Measurements from ENCODE around the gene ALDH1A1. TPM values are rescaled to one million over a fixed set of nuclear protein-coding genes. Genes with fewer than 3 reads are reported as not detected.
A peak's percentile ranks its signal among the peaks of the same experiment; 100 is the strongest.

ALDH1A1 gene
- total RNA-seq (ENCODE audit: low replicate concordance), result not detected in 2 replicates

DNA sequence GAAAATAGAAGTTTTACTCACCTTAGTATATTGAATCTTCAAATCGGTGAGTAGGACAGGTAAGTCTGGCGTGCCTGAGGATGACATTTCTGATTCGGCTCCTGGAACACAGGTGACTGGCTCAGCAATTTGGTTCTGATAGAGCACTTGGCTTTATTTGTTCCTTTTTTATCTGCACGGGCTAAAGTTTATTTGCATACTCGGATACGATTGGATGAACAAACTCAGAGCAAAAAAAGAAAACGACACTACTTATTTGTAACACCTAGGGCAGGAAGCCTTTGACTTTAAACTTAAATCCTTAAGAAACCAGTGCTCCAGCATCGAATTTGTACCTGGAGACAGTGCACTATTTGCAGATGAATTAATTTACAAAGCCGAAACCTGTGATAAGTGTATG lies at the start of gene ALDH1A1:
Gene ALDH1A1 (minus strand): TSS at position 140 of the 400 bp plus-strand sequence. CDS start 53 bp downstream, at position 87.
- no peaks in the 10 kb centered on the region for H3K79me2 ChIP-seq (ENCODE audit: low read depth)
- no peaks in the 10 kb centered on the region for H3K4me1 ChIP-seq
- H3K4me2 ChIP-seq, result no peak within 1 kb of the TSS
- Mint-ChIP-seq H3K9me3 (no peaks in the 10 kb centered on the region), H3K4me3 (no peak within 1 kb of the TSS), H3K27ac (no peak within 1 kb of the TSS), H3K27me3 (ENCODE audit: insufficient read depth, low read depth) (no peaks in the 10 kb centered on the region), H3K36me3 (no peaks in the 10 kb centered on the region), H3K4me1 (peaks cover 5% of the 10 kb centered on the region)
- H2AFZ ChIP-seq (replicated peaks), result peak within 1 kb of the TSS; percentile 7
- TF ChIP-seq EZH2 (IDR thresholded peaks at IDR 0.05) (no peak), EZH2phosphoT487 (IDR thresholded peaks at IDR 0.05) (no peak)
- TF ChIP-seq, protein P1, sequence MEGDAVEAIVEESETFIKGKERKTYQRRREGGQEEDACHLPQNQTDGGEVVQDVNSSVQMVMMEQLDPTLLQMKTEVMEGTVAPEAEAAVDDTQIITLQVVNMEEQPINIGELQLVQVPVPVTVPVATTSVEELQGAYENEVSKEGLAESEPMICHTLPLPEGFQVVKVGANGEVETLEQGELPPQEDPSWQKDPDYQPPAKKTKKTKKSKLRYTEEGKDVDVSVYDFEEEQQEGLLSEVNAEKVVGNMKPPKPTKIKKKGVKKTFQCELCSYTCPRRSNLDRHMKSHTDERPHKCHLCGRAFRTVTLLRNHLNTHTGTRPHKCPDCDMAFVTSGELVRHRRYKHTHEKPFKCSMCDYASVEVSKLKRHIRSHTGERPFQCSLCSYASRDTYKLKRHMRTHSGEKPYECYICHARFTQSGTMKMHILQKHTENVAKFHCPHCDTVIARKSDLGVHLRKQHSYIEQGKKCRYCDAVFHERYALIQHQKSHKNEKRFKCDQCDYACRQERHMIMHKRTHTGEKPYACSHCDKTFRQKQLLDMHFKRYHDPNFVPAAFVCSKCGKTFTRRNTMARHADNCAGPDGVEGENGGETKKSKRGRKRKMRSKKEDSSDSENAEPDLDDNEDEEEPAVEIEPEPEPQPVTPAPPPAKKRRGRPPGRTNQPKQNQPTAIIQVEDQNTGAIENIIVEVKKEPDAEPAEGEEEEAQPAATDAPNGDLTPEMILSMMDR (IDR thresholded peaks at IDR 0.05), result no peak
- no peaks in the 10 kb centered on the region for H3F3A ChIP-seq (ENCODE audit: low read depth)
- H3K27ac ChIP-seq, result no peak within 1 kb of the TSS
- DNase-seq (ENCODE audit: low spot score), result no peak
- no peaks in the 10 kb centered on the region for H4K20me1 ChIP-seq (ENCODE audit: low read depth)
- H3K36me3 ChIP-seq, result no peaks in the 10 kb centered on the region
- no peaks in the 10 kb centered on the region for H3K27me3 ChIP-seq
- H3K9me3 ChIP-seq (ENCODE audit: low read depth), result no peaks in the 10 kb centered on the region
- no peak within 1 kb of the TSS for H3K4me3 ChIP-seq
- H3K9ac ChIP-seq, result no peak within 1 kb of the TSS

- Histone ChIP-seq H3K4me2 (no peak overlapping the region), H3K4me3 (no peak overlapping the region), H3K27me3 (no peaks in the 10 kb centered on the region), H3K9ac (no peak overlapping the region), H2AFZ (replicated peaks) (no peak overlapping the region), H3K36me3 (no peaks in the 10 kb centered on the region), H4K20me1 (ENCODE audit: low read depth) (no peaks in the 10 kb centered on the region), H3K79me2 (ENCODE audit: low read depth) (no peaks in the 10 kb centered on the region), H3K27ac (no peak overlapping the region), H3K9me3 (ENCODE audit: low read depth) (no peaks in the 10 kb centered on the region), H3F3A (ENCODE audit: low read depth) (no peaks in the 10 kb centered on the region), H3K4me1 (no peaks in the 10 kb centered on the region)
- Mint-ChIP-seq H3K4me1 (no peaks in the 10 kb centered on the region), H3K27me3 (ENCODE audit: insufficient read depth, low read depth) (peaks cover 4% of the 10 kb centered on the region), H3K9me3 (no peaks in the 10 kb centered on the region), H3K36me3 (no peaks in the 10 kb centered on the region), H3K27ac (no peak overlapping the region), H3K4me3 (no peak overlapping the region)
- TF ChIP-seq EZH2phosphoT487 (IDR thresholded peaks at IDR 0.05) (no peak), EZH2 (IDR thresholded peaks at IDR 0.05) (no peak)
- TF ChIP-seq, protein P1 (IDR thresholded peaks at IDR 0.05), result no peak
- DNase-seq (ENCODE audit: low spot score), result no peak
Observed at GRCh38 chr9:73001860-73002259, 49.0 kb upstream of the ALDH1A1 start.

GRCh38 chr9:72998363-72998762 lies 45.5 kb upstream of the ALDH1A1 start:
- Histone ChIP-seq H3K79me2 (ENCODE audit: low read depth) (no peaks in the 10 kb centered on the region), H2AFZ (replicated peaks) (no peak overlapping the region), H3K9ac (no peak overlapping the region), H3K4me3 (no peak overlapping the region), H4K20me1 (ENCODE audit: low read depth) (no peaks in the 10 kb centered on the region), H3K9me3 (ENCODE audit: low read depth) (no peaks in the 10 kb centered on the region), H3K27ac (no peak overlapping the region), H3K4me2 (no peak overlapping the region), H3K27me3 (no peaks in the 10 kb centered on the region), H3K36me3 (no peaks in the 10 kb centered on the region), H3F3A (ENCODE audit: low read depth) (no peaks in the 10 kb centered on the region), H3K4me1 (no peaks in the 10 kb centered on the region)
- peaks cover 4% of the 10 kb centered on the region for H3K27me3 Mint-ChIP-seq (ENCODE audit: insufficient read depth, low read depth)
- no peak overlapping the region for H3K27ac Mint-ChIP-seq
- no peak overlapping the region for H3K4me3 Mint-ChIP-seq
- H3K36me3 Mint-ChIP-seq, result no peaks in the 10 kb centered on the region
- H3K4me1 Mint-ChIP-seq, result no peaks in the 10 kb centered on the region
- no peak for TF ChIP-seq EZH2phosphoT487 (IDR thresholded peaks at IDR 0.05)
- TF ChIP-seq EZH2 (IDR thresholded peaks at IDR 0.05), result no peak
- TF ChIP-seq, protein P1 (IDR thresholded peaks at IDR 0.05), result no peak
- DNase-seq (ENCODE audit: low spot score), result no peak
- no peaks in the 10 kb centered on the region for H3K9me3 Mint-ChIP-seq

Measured in neural progenitor cell (in vitro differentiated cells).